Left ventricle myocardium inferior (tissue), 1 donor: ENCODE measurements around the gene MCHR1. TPM values are rescaled to one million over a fixed set of nuclear protein-coding genes. Genes with fewer than 3 reads are reported as not detected.

Experiments used
- DNase-seq: peaks from one replicate; pipeline ENCODE4 v3.0.0-alpha.2; 2020
- H3K27ac ChIP-seq: fragments of 200-600 bp; replicated peaks from 2 replicates; pipeline ENCODE4 v1.8.0; 2021
- H3K27me3 ChIP-seq: fragments of 200-600 bp; 2 replicates; pipeline ENCODE4 v1.8.0; 2021; ENCODE audit warnings: low read depth
- H3K36me3 ChIP-seq: fragments of 200-600 bp; 2 replicates; pipeline ENCODE4 v1.8.0; 2021
- H3K4me1 ChIP-seq: fragments of 200-600 bp; 2 replicates; pipeline ENCODE4 v1.8.0; 2021
- H3K4me3 ChIP-seq: fragments of 200-600 bp; 2 replicates; pipeline ENCODE4 v1.8.0; 2021; ENCODE audit warnings: mild to moderate bottlenecking, moderate library complexity
- H3K9me3 ChIP-seq: fragments of 200-600 bp; replicated peaks from 2 replicates; pipeline ENCODE4 v1.8.0; 2021
- CTCF ChIP-seq: fragments of 200-600 bp; IDR thresholded peaks from 2 replicates; pipeline ENCODE4 v1.8.0; 2021; ENCODE audit warnings: antibody characterized with exemption, mild to moderate bottlenecking, borderline replicate concordance
- intact Hi-C: fragments of 100-400 bp; cut with micrococcal nuclease; formaldehyde crosslinking; loops from one replicate; pipeline ENCODE4 v1.11.0; 2022
- long read RNA-seq: library from polyadenylated mRNA; unstranded; transcript quantifications from one replicate; pipeline ENCODE4 v2.0.0, GENCODE V29; 2021
- total RNA-seq: library from RNA; stranded (reverse); fragmentation: NEBNext Ultra II Directional; extraction: Animal tissue kit (Norgen Biotek cat#: 25700); gene quantifications from one replicate; pipeline ENCODE4 v1.2.1, GENCODE V29; 2021
- donor health status: DM: no; HTN: yes; CAD: no; lungs with severe emphysema.

Gene MCHR1
- total RNA-seq = 0.36 TPM
- long read RNA-seq = 0 reads

- intact Hi-C loops = no loop called here
- Histone ChIP-seq H3K27ac (no peak within 1 kb of the TSS), H3K4me1 (peaks cover 32% of the 10 kb centered on the region), H3K9me3 (no peaks in the 10 kb centered on the region), H3K27me3 (peaks cover 15% of the 10 kb centered on the region), H3K4me3 (peak within 1 kb of the TSS; percentile 53), H3K36me3 (no peaks in the 10 kb centered on the region)
- DNase-seq = no peak
- no peak for TF ChIP-seq CTCF
Observed at GRCh38 chr22:40679249-40679963, at the start of gene MCHR1. MCHR1 (plus strand) TSS chr22:40679484; CDS start chr22:40679653, 169 bp downstream.

GRCh38 chr22:40631925-40632324, 47.4 kb upstream of the MCHR1 start:
- no peak overlapping the region for H3K27ac ChIP-seq
- TF ChIP-seq CTCF = no peak
- DNase-seq = no peak
- no peaks in the 10 kb centered on the region for H3K9me3 ChIP-seq
- H3K4me1 ChIP-seq = peaks cover 89% of the 10 kb centered on the region
- no peak overlapping the region for H3K4me3 ChIP-seq
- H3K27me3 ChIP-seq = no peaks in the 10 kb centered on the region
- no peaks in the 10 kb centered on the region for H3K36me3 ChIP-seq
- intact Hi-C loops = no loop called here

GRCh38 chr22:40633036-40633435, 46.2 kb upstream of the MCHR1 start:
- DNase-seq = no peak
- no peak overlapping the region for H3K4me3 ChIP-seq
- H3K9me3 ChIP-seq = no peaks in the 10 kb centered on the region
- H3K4me1 ChIP-seq = peaks cover 88% of the 10 kb centered on the region
- no peaks in the 10 kb centered on the region for H3K36me3 ChIP-seq
- no peak overlapping the region for H3K27ac ChIP-seq
- intact Hi-C loops = no loop called here
- no peak for TF ChIP-seq CTCF
- no peaks in the 10 kb centered on the region for H3K27me3 ChIP-seq

GRCh38 chr22:40634119-40634903, 45.0 kb upstream of the MCHR1 start:
- H3K27ac ChIP-seq = peak overlapping the region; percentile 93
- TF ChIP-seq CTCF = no peak
- DNase-seq = no peak
- intact Hi-C loops = no loop called here
- H3K9me3 ChIP-seq = no peaks in the 10 kb centered on the region
- peaks cover 80% of the 10 kb centered on the region for H3K4me1 ChIP-seq
- no peaks in the 10 kb centered on the region for H3K27me3 ChIP-seq
- H3K4me3 ChIP-seq = peak overlapping the region; percentile 96
- no peaks in the 10 kb centered on the region for H3K36me3 ChIP-seq

GRCh38 chr22:40635043-40635939, 44.0 kb upstream of the MCHR1 start:
- H3K27ac ChIP-seq = peak overlapping the region; percentile 93
- peak; percentile 63 for DNase-seq
- H3K4me3 ChIP-seq = peak overlapping the region; percentile 96
- no peak for TF ChIP-seq CTCF
- H3K36me3 ChIP-seq = no peaks in the 10 kb centered on the region
- no peaks in the 10 kb centered on the region for H3K27me3 ChIP-seq
- peaks cover 70% of the 10 kb centered on the region for H3K4me1 ChIP-seq
- intact Hi-C loops = no loop called here
- H3K9me3 ChIP-seq = no peaks in the 10 kb centered on the region
